Activated naive CD8-positive, alpha-beta T cell treated with anti-CD3 and anti-CD28 coated beads, Interleukin-2, amount 50 U/mL, for 16 hours (primary cell): ENCODE data around the gene LETM1.
"Not testable (repeated sequence)": the region's sequence is repeated elsewhere in the genome, so short reads cannot be mapped to it uniquely, and the experiment has no call there.

Experiments used
- DNase-seq: peaks from one replicate; pipeline ENCODE4 v3.0.0-alpha.2; 2020; ENCODE audit warnings: low read depth, low spot score

The LETM1 gene

DNA sequence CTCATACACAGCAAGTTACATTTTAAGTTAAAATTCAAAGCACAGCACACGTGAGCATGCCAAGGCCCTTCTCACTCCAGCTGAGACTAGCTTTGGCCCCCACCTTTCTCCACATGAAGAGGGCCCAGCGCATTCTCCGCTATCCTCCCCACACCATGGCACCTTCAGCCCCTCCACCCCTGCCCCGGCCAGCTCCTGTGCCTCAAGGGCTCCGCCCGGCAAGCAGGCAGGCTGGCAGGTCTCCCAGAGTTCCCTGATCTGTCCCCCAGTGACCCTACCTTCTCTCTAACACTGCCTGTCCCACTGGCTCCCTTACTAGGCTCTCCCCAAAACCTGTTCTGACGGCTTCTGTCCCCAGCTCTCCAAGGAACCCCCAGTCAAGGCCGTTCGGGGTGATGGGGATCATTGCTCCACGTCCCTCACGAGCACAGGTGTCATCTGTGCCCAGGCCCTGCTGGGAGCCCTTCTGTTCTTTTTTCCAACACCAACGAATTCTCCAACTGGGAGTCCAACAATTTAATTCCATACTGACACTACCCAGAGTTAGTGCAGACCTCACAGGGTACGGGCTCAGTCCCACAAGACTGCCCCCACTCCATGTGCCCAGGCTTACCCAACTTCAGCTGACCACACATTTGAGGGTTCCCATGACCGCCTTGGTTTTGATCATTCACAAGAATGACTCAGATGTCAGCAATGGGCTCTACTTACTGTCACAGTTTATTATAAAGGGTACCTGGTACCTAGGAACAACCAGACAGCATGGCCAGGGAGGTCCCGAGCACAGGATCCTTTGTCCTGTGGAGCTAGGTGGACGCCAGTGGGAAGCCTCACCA is 4.2 kb downstream of the LETM1 start:
- DNase-seq, result no peak

DNA sequence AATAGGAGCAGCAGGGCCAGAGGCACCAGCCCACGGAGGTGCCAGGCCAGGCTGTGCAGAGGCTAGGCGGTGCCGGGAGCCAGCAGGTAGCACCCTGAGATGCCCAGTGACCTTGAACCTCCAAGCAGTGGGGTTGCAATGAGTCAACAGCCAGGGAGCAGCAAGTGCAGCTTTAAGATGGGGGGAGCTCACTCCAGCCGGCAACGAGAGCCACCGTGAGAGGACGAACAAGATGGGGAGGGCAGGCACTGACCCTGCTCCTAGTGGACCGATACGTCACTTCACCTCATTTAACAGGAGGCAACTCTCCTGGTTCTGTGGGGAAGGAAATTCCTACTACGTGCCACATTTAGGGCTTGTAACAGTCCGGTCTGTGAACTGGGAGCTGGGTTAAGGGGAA is 4.8 kb downstream of the LETM1 start:
- no peak for DNase-seq

DNA sequence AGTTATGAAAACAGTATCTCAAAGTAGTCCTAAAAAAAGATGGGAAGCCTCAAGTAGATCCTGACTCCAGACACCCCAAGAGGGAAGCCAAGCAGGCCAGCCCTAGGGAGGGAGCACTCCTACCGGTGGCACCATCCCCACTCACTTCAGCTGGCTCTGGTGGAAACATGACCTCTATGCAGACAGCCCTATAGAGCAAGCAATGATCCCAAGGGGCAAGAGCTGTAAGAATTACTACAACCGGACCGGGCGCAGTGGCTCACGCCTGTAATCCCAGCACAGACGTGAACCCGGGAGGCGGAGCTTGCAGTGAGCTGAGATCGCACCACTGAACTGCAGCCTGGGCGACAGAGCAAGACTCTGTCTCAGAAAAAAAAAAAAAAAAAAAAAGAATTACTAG is 5.7 kb downstream of the LETM1 start:
- DNase-seq, result no peak

DNA sequence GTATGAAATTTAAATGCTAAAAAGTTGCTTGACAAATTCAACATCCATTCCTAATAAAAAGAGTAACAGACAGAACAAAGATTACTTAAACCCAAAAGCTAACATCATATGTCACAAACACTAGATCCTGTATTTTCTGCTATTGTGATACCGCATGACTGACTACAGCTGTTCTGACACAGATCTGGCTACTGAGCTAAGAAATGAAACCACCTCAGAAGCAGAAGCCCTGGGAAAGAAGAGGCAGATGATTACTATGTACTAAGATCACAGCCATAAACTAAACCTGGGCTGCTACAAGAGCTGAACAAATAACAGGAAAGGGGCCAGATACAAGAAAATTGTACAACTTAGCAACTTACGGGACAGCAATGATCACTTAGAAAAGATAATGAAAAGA is 9.4 kb downstream of the LETM1 start:
- DNase-seq, result no peak

DNA sequence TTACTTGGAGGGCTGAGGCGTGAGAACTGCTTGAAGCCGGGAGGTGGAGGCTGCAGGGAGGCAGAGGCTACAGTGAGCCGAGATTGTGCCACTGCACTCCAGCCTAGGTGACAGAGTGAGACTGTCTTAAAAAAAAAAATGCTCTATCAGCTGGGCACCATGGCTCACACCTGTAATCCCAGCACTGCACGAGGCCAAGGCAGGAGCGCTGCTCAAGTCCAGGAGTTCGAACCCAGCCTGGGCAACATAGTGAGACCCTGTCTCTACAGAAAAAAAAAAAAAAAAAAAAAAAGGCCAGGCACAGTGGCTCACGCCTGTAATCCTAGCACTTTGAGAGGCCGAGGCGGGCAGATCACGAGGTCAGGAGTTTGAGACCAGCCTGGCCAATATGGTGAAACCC is 11.3 kb downstream of the LETM1 start:
- DNase-seq, result not testable (repeated sequence)

DNA sequence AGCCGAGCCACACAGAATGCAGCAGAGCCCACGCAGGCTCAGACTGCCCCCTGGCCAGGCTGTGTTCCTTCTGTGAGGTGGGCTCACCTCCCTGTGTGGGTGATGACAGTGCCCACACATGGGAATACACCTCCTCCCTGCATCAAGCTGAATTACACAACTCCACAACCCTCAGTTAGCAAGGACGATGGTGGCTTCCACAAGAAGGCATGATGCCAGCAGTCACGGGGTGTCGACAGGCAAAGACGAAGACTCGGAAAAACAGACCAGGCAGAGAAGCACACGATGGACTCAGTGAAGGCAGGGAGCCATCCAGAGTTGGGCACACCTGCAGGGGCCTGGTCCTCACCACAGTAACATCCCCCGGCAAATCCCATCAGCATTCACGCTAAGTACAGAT is 12.1 kb downstream of the LETM1 start:
- DNase-seq, result no peak

DNA sequence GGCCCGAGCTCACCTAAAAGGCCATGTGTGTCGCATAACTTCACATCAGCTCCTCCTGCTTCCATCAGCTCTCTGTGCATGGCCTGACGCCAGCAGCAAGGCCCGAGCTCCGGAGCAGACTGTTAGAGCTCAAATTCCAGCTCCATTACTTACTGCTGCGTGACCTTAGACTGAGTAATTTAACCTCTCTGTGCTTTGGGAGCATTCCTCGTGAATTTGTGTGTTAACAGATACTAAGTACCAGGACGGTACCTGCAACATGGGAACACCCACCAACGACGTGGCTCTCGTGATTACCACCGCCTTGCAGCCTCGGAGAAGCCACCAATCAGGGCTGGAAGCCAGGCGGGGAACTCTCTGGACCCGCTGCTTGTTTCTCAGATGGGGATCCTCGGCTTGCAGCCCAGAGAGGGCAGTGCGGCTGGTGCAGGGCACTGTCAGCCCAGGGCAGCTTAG is 12.9 kb downstream of the LETM1 start:
- no peak for DNase-seq

DNA sequence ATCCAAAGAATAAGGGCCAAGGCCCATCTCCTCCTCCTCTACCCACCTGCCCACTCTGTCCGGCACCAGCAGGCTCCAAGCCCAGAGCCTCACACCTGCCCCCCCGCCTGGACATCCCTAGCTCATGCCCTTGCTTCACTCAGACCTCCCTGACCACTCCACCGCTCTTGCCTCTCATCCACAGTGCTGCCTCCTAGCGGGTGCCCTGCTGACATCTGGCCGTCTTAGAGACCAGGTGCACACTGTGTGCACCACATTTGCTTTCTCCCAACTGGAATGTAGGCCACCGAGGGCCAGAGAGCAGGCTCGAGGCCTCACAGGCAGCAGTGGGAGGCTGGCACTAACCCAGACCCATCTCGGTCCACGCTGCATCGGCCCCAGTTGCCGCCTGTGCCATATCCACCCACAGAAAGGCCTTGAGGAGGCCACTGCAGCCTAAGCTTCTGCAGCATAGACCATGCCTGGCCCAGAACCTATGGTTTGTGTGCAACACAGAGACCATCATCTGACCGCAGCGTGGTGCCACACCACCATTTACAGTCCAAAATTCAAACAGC is 13.5 kb downstream of the LETM1 start:
- no peak for DNase-seq

DNA sequence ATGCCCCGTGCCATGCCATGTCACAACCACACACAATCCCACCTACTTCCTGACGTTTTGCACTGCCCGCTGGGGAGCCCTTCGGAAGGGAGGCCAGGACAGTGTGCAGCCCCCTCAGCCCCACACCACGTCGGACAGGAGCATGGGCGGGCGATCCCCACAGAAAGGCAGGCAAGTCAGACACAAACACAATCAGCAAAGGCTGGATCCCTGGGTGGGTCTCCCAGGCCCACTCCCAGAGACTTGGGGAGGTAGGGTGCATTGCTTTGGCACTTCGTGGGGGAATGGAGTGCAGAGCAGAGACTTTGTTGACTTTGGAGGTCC is 14.1 kb downstream of the LETM1 start:
- no peak for DNase-seq

DNA sequence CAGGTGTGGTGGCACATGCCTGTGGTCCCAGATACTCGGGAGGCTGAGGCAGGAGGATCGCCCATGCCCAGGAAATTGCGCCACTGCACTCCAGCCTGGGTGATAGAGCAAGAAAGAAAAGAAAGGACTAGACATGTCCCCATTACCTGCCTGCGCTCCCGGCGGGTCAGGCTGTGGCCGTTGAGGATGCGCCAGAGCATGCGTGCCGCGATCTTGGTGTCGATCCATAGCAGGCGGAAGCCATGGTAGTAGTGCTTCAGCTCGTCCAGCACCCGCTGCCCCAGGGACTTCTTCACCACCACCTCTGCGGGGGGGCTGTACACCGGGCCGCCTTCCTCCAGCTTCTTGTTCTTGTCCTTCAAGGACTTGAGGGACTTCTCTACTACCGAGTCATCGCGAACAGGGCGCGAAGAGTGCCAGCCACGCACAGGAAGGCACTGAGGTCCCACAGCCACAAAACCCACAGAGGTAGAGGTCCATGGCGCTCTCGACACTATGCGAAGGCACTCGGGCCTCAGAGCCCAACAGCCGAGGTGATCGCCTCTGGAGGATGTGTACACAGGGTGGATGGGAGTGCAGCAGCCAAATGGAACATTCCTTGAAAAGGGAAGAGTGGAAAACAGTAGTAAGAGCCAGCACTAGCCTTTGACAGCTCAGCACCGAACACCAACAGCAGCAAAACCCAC is 14.6 kb downstream of the LETM1 start:
- no peak for DNase-seq

DNA sequence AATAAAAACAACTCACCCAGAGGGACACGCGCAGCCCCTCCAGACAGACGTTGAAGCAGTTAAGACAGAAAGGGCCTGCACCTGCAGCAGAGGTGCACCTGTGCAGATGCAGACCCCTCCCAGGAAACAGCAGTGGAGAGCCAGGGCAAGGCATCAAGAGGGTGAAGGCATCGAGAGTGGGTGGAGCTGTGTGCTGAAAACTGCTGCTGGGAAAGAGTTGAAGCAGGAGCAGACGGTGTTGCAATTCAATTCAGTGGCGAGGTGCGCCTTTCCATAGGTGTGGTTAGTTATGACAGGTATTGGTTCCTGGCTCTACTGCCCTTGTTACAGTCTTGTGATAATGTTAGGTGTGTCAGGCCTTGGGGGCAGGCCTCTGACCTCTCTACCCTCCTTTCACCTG is 16.7 kb downstream of the LETM1 start:
- DNase-seq, result no peak

DNA sequence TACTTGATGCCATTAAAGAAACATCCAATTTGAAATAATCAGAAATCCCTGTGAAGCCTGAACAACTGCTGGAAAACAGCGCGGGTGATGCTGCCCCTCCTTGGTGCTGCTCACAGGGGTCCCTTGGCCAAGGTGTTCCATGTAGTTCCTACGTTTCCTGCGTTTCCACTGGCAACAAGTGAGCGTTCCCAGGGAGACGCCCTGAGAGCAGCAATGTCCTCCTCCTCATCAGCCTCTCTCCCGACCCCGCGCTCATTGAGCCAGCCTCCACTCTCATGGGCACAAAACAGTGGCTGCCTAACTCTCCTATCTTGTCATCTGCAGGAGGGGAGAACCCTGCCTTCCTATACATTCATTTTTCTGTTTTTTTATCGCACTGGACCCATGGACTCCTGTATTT is 18.9 kb downstream of the LETM1 start:
- no peak for DNase-seq

DNA sequence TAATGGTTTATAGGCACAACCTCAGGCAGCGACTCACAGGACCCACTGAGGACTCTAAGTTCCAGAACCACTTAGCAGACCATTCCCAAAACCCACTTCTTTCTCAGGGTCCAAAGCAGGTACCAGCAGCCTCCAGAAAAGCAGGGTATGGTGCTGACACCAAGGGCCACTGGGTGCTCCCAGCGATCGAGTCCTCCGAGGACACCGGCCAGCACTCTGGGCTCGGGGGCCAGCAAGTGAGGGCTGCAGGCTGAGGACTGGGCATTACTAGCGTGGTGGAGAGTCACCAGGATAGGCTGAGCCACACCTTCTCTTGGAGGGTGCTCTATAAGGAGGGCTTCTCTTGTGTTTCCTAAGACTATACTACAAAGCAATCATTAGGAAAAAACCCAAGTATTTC is 19.3 kb downstream of the LETM1 start:
- DNase-seq, result no peak

DNA sequence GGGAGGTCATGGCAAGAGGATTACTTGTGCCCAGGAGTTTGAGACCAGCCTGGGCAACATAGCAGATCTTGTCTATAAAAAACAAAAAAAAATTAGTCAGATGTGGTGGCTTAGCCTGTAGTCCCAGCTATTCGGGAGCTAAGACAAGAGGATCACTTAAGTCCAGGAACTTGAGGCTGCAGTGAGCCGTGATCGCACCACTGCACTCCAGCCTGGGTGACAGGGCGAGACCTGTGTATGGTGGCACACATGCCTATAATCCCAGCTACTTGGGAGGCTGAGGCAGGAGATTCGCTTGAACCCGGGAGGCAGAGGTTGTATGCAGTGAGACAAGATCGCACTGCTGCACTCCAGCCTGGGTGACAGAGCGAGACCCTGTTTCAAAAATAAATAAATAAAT is 20.1 kb downstream of the LETM1 start:
- not testable (repeated sequence) for DNase-seq

DNA sequence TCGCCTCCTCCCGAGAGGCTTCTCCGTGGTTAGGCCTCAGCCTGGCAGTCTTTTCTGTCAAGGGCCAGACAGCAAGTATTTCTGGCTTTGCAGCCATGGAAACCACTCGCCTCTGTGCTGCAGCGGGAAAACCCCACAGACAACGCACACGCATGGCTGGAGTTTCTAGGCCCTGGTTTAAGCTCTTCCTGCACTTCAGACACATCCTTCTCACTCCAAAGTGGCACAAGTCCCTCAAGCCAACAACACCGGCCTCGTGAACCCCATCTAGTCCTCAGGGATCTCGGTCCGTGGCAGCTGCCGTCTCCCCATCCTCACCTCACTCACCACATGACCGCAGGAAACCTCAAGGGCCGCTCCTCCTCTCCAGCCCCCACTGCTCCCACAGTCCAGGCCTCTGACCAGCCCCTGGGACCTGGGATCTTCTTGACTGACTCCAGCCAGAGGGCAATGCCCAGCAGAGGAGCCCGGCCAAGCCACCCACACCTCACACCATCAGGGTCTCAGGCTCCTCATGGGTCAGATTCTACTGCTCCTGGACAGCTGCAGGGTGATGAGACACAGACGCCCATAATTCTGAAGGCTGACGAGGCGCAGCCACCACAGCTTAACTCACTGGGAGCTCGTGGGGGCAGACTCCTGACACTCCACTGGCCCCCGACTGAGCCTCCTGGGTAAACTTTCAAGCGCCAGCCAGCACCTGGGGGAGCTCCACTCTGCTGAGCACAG is 21.7 kb downstream of the LETM1 start:
- no peak for DNase-seq

DNA sequence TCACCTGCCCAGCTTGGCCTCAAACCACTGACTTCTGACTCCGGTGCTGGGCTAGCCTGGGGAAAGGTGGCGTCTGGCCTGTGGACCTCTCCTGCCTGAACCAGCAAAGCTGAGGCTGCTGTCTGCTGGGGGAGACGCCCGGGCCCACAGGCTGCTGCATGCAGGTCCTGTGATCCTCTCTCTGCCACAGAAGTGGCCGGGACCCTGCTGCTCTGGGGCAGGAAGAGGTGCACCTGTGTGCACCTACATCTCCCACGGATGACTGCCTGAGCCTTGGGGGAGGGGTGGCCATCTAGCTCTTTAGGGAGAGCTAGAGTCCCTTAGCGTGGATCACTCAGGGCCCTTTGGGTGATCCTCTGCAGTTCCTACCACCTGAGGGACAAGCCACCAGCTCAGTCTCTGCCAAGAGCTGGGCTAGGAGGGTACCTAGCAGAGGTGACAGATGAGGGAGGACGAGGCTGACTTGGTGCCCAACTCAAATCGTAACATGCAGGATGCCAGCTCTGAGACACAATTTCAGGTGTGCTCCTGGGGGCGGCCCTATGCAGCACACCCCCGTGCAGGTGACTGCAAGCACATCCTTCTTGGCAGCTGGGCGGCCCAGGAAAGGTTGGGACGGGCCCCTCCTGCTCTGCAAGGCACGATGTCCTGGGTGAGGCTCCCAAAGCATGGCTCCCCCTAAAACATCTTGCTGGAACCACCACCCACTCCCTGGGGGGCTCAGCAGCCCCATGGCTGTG is 22.5 kb downstream of the LETM1 start:
- no peak for DNase-seq

DNA sequence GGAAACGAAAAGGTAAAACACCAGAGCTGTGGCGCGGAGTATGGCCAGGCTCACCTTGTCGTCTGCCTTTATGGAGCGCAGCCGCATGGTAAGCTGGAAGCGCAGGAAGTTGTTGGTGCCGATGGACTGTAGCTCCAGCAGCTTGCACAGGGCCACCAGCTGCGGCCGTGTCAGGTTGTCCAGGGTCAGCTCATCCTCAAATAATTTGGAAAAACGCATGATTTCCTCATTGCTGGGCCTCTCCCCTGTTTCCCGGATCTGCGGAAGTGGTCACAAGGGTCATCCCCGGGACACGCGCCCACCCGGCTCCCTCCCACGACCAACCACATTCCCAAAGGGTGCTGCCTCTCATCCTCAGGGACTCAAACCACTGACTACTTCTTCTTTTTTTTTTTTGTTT is 23.3 kb downstream of the LETM1 start:
- no peak for DNase-seq

DNA sequence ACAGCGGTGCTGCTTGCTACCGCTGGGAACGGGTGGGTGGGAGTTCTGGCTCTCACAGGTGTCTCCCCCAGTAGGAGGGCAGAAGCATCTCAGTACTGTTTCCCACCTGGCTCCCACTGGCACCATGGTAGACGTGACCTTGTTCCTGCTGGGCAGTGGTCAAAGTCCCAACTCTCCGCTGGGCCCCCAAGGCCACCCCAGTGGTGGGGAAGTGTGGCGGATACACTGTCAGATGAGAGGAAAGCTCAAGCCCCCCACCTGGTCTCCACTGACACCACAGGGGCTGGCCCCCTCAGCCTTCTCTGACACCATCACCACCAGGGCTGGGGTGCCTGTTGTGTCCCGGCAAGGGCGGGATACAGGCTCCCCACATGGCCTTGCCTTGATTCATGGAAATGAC is 24.6 kb downstream of the LETM1 start:
- no peak for DNase-seq

DNA sequence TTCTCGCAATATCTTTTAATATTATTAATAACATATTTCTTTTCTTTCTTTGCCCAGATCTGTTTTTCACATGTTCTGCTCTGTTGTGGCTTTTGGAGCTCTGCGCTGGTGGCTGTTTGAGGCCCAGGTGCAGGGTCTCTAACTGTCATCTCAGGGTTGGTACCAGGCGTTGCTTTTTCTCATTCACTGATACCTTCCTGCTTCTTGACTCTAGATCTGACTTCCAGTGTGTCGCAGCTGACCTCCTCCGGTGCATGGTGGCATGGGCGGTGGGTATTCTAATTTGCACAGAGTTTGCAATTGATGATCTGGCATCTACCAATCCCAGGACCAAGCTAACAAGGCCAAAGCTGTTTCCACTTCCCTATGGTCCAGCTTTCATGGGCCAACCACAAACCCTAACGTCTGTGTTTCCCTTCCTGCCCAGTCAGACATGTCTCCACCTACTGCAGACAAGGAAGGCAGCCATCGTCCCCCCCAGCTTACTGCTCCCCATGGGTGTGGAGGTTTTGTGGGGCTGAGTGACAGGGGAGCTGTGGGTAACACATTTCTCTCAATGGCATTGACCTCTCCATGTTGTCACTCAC is 25.2 kb downstream of the LETM1 start:
- DNase-seq, result no peak

DNA sequence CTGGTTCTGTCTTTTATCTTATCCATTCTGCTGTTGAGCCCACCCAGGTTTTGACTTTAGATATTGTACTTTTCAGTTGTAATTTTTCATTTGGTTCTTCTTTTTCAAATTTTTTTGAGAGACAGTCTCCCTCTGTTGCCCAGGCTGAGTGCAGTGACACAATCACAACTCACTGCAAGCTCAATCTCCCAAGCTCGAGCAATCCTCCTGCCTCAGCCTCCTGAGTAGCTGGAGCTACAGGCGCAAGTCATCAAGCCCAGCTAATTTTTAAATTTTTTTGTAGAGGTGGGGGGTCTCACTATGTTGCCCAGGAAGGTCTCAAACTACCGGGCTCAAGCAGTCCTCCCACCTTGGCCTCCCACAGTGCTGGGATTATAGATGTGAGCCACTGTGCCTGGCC is 25.7 kb downstream of the LETM1 start:
- DNase-seq, result no peak
